ENCODE measurements around the gene EGFR. TPM values are rescaled to one million over a fixed set of nuclear protein-coding genes. Genes with fewer than 3 reads are reported as not detected.

The EGFR gene
- total RNA-seq, 2 donors from 2014 or later = 54.8 to 56.7 TPM

GRCh38 chr7:55086413-55087201 lies 67.8 kb downstream of the EGFR start:
- Histone ChIP-seq H3K27me3 (replicated peaks; ENCODE audit: insufficient read depth) (no peaks in the 10 kb centered on the region), H3K36me3 (no peaks in the 10 kb centered on the region), H3K27ac (peak overlapping the region; percentile 63), H3K4me1 (ENCODE audit: control insufficient read depth in 1 of 2, low read depth in 2 of 2) (peaks cover 17% of the 10 kb centered on the region in 2 donors), H3K9me3 (no peaks in the 10 kb centered on the region), H3K4me3 (peak overlapping the region; percentile 62)
- no peak for TF ChIP-seq CTCF (IDR thresholded peaks at IDR 0.05)
- peak; percentile 46 for ATAC-seq (ENCODE audit: insufficient number of reproducible peaks, low FRiP score, low read depth)
- DNase-seq (ENCODE audit: low spot score) = no peak

- DNase-seq (ENCODE audit: low spot score) (no peak), ATAC-seq (ENCODE audit: insufficient number of reproducible peaks, low FRiP score, low read depth) (no peak)
- H3K4me3 ChIP-seq = no peak overlapping the region
- TF ChIP-seq CTCF (IDR thresholded peaks at IDR 0.05) = no peak
- H3K27ac ChIP-seq = peak overlapping the region; percentile 63
- H3K36me3 ChIP-seq = no peaks in the 10 kb centered on the region
- no peaks in the 10 kb centered on the region for H3K27me3 ChIP-seq (replicated peaks; ENCODE audit: insufficient read depth)
- H3K4me1 ChIP-seq (ENCODE audit: control insufficient read depth in 1 of 2, low read depth in 2 of 2) = peaks cover 12 to 20% of the 10 kb centered on the region in 2 donors
- no peaks in the 10 kb centered on the region for H3K9me3 ChIP-seq
Measured at GRCh38 chr7:55087521-55087961, 68.7 kb downstream of the EGFR start.

- Histone ChIP-seq H3K4me1 (ENCODE audit: control insufficient read depth in 1 of 2, low read depth in 2 of 2) (peaks cover 12 to 26% of the 10 kb centered on the region in 2 donors), H3K36me3 (no peaks in the 10 kb centered on the region), H3K27me3 (replicated peaks; ENCODE audit: insufficient read depth) (no peaks in the 10 kb centered on the region), H3K9me3 (no peaks in the 10 kb centered on the region), H3K4me3 (no peak overlapping the region), H3K27ac (peak overlapping the region in 1 of 2 donors; percentile 63)
- TF ChIP-seq CTCF (IDR thresholded peaks at IDR 0.05) = no peak
- no peak for ATAC-seq (ENCODE audit: insufficient number of reproducible peaks, low FRiP score, low read depth)
- no peak for DNase-seq (ENCODE audit: low spot score)
Measured at GRCh38 chr7:55088107-55088506, 69.3 kb downstream of the EGFR start.

- H3K27ac ChIP-seq = no peak overlapping the region
- H3K9me3 ChIP-seq = no peaks in the 10 kb centered on the region
- H3K27me3 ChIP-seq (replicated peaks; ENCODE audit: insufficient read depth) = no peaks in the 10 kb centered on the region
- ATAC-seq (ENCODE audit: insufficient number of reproducible peaks, low FRiP score, low read depth) (no peak), DNase-seq (ENCODE audit: low spot score) (no peak)
- peaks cover 12 to 31% of the 10 kb centered on the region in 2 donors for H3K4me1 ChIP-seq (ENCODE audit: control insufficient read depth in 1 of 2, low read depth in 2 of 2)
- H3K4me3 ChIP-seq = no peak overlapping the region
- H3K36me3 ChIP-seq = no peaks in the 10 kb centered on the region
- TF ChIP-seq CTCF (IDR thresholded peaks at IDR 0.05) = no peak
Measured at GRCh38 chr7:55088620-55089019, 69.8 kb downstream of the EGFR start.

GRCh38 chr7:55092186-55092974 lies 73.6 kb downstream of the EGFR start:
- no peaks in the 10 kb centered on the region for H3K36me3 ChIP-seq

More at GRCh38 chr7:55092186-55092974, 73.6 kb downstream of the EGFR start:
- no peaks in the 10 kb centered on the region for H3K9me3 ChIP-seq
- H3K27me3 ChIP-seq (replicated peaks; ENCODE audit: insufficient read depth) = no peaks in the 10 kb centered on the region
- no peak overlapping the region for H3K4me3 ChIP-seq
- peaks cover under 1 to 25% of the 10 kb centered on the region in 2 donors for H3K4me1 ChIP-seq (ENCODE audit: control insufficient read depth in 1 of 2, low read depth in 2 of 2)
- DNase-seq (ENCODE audit: low spot score) (no peak), ATAC-seq (ENCODE audit: insufficient number of reproducible peaks, low FRiP score, low read depth) (no peak)
- no peak for TF ChIP-seq CTCF (IDR thresholded peaks at IDR 0.05)
- H3K27ac ChIP-seq = no peak overlapping the region

Data from thoracic aorta (tissue), 2 donors.